AG09319 (cell line): ENCODE results near the gene LRRC3.

Experiments
- DNase-seq: peaks from one replicate; pipeline ENCODE4 v3.0.0-alpha.2; 2010; ENCODE audit warnings: low read depth; ENCODE audit errors: extremely low read depth
- TF ChIP-seq, protein P1 (sequence below): IDR thresholded peaks from 2 replicates; pipeline ENCODE4 v1.5.1; 2011; ENCODE audit warnings: low read depth, mild to moderate bottlenecking, inconsistent platforms, low read length, moderate library complexity

LRRC3 gene

DNA sequence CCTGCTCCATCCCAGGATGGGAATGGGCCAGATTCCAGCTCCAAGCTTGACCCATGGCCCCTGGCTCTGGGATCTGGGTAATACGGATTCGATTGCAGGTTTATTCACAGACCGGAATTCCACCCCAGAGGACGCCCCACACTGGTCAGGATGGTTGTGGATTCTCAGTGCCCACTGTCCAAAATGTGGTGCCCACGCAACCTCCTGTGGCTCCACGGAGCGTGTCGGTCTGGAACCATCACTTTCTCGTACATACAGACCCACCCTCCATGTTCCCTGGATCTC is 53.1 kb downstream of the LRRC3 start:
- no peak for DNase-seq
- TF ChIP-seq, protein P1, sequence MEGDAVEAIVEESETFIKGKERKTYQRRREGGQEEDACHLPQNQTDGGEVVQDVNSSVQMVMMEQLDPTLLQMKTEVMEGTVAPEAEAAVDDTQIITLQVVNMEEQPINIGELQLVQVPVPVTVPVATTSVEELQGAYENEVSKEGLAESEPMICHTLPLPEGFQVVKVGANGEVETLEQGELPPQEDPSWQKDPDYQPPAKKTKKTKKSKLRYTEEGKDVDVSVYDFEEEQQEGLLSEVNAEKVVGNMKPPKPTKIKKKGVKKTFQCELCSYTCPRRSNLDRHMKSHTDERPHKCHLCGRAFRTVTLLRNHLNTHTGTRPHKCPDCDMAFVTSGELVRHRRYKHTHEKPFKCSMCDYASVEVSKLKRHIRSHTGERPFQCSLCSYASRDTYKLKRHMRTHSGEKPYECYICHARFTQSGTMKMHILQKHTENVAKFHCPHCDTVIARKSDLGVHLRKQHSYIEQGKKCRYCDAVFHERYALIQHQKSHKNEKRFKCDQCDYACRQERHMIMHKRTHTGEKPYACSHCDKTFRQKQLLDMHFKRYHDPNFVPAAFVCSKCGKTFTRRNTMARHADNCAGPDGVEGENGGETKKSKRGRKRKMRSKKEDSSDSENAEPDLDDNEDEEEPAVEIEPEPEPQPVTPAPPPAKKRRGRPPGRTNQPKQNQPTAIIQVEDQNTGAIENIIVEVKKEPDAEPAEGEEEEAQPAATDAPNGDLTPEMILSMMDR: no peak

- no peak for DNase-seq
- TF ChIP-seq, protein P1: no peak
These were observed 53.6 kb downstream of the LRRC3 start for GRCh38 chr21:44508711-44509445.

DNA sequence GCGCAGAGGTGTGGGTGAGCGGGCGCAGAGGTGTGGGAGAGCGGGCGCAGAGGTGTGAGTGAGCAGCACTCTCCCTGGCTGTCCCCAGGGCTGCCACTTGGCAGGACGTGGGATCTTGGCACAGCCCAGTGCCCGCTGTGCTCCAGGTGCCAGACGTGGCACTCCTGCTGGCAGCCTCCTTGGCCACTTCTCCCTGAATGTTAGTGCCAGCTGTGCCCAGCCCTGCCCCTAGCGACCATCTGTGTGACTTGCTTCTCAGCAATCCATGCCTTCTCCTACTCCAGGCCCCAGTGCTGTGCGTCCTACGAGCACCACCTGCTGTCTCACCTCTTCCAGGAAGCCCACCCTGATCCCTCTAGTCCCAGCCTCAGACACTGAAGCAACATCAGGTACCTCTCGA is 54.2 kb downstream of the LRRC3 start:
- TF ChIP-seq, protein P1: no peak
- no peak for DNase-seq

DNA sequence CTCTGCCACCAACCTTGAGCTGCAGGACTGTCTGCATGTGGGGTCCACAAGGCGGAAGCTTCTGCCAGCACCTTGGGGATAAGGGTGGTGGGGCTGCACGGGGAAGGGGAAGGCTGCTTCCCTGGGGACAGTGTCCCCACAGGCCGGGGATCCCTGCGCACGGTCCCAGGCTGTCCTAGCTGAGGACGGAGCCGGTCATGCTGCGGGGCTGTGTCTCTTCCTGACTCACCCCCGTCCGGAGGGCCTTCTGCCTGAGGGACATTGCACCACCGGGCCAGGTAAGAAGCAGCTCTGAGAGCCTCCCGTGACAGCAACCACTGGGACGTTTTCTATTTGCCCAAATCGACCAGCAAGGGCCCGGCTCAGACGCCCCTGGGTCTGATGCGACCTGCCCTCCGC is 54.8 kb downstream of the LRRC3 start:
- no peak for DNase-seq
- TF ChIP-seq, protein P1: no peak

- no peak for DNase-seq
- TF ChIP-seq, protein P1: peak; percentile 52
These were observed 55.4 kb downstream of the LRRC3 start for GRCh38 chr21:44510508-44511218.

GRCh38 chr21:44511219-44511937 is 56.1 kb downstream of the LRRC3 start:
- TF ChIP-seq, protein P1: no peak
- no peak for DNase-seq
